Measurements from ENCODE around the gene PCDH12.

GRCh38 chr5:142000704-142001484 is 42.9 kb upstream of the PCDH12 start:
- TF ChIP-seq GATA3 (IDR thresholded peaks at IDR 0.05; ENCODE audit: low read depth, low read length) (no peak), GATA2 (IDR thresholded peaks at IDR 0.05; ENCODE audit: low read depth, low read length) (no peak)

Data from SH-SY5Y (cell line).